Activated CD8-positive, alpha-beta T cell treated with anti-CD3 and anti-CD28 coated beads, Interleukin-2, amount 10 ng/mL, durations not matched to agents 7 days and 5 days (primary cell): ENCODE results near the gene TBC1D1. TPM values are rescaled to one million over a fixed set of nuclear protein-coding genes. Genes with fewer than 3 reads are reported as not detected.

Experiments
- ATAC-seq: fragments of 150-1000 bp; cut with Tn5 transposase; one replicate; pipeline ENCODE4 v1.10.0; 2021; ENCODE audit warnings: moderate library complexity
- CTCF ChIA-PET: fragments of 350-600 bp; sonication (Branson Sonifier 250); formaldehyde crosslinking; loops from one replicate; lab custom pipeline; 2021; ENCODE audit warnings: antibody characterized with exemption; lab: Charles Lee
- POLR2A ChIA-PET: fragments of 350-600 bp; sonication (Branson Sonifier 250); formaldehyde crosslinking; loops from one replicate; lab custom pipeline; 2021; ENCODE audit warnings: antibody characterized with exemption; lab: Charles Lee
- DNase-seq: peaks from one replicate; pipeline ENCODE4 v3.0.0-alpha.2; 2020
- H3K27ac Mint-ChIP-seq: one replicate; pipeline ENCODE4 v1.8.0; 2021; ENCODE audit warnings: mild to moderate bottlenecking, mixed read lengths
- H3K27me3 Mint-ChIP-seq: one replicate; pipeline ENCODE4 v1.8.0; 2021; ENCODE audit warnings: low read depth, mixed read lengths
- H3K36me3 Mint-ChIP-seq: one replicate; pipeline ENCODE4 v1.8.0; 2021; ENCODE audit warnings: low read depth, mixed read lengths
- H3K4me1 Mint-ChIP-seq: one replicate; pipeline ENCODE4 v1.8.0; 2021; ENCODE audit warnings: low read depth, mixed read lengths
- H3K4me3 Mint-ChIP-seq: one replicate; pipeline ENCODE4 v1.8.0; 2021; ENCODE audit warnings: mild to moderate bottlenecking, mixed read lengths
- H3K9me3 Mint-ChIP-seq: one replicate; pipeline ENCODE4 v1.8.0; 2022; ENCODE audit warnings: mixed read lengths; ENCODE audit not compliant: insufficient read depth
- total RNA-seq, 2 experiments: library from RNA; stranded (reverse); gene quantifications; one replicate each; pipeline ENCODE4 v1.2.3, GENCODE V29; 2021

TBC1D1 gene
- total RNA-seq, 2 experiments from 2014 or later = 84.4 to 87.6 TPM

DNA sequence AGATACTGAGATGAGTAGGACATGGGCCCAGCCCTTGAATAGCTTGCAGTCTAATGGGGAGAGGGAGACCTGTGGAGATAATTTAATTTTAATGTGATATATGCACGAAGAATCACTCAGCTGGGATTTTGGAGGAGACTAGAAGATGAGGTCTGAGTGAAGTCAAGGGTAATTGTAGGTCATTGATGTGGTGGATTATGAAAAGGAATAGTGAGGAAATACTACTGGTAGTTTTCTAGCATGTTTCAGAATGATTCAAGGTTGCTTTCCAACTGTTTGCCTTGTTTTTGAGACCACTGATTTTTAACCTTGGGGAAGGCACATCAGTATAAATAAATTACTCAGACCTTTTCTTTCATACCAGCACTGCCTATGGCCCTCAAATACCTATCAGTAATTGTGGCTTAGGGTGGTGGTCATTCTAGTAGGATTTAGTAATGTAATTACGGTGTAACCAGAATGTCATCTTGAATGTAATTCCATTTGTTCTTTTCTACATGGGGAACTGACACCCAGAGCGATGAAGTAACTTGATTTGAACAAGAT, 94.9 kb downstream of the TBC1D1 start:
- H3K9me3 Mint-ChIP-seq = no peaks in the 10 kb centered on the region
- H3K27me3 Mint-ChIP-seq = no peaks in the 10 kb centered on the region
- DNase-seq (no peak), ATAC-seq (no peak)
- ChIA-PET CTCF (no interaction called here), POLR2A (no interaction called here)
- H3K36me3 Mint-ChIP-seq = peaks cover 3% of the 10 kb centered on the region
- peaks cover 21% of the 10 kb centered on the region for H3K4me1 Mint-ChIP-seq
- H3K27ac Mint-ChIP-seq = no peak overlapping the region
- no peak overlapping the region for H3K4me3 Mint-ChIP-seq

DNA sequence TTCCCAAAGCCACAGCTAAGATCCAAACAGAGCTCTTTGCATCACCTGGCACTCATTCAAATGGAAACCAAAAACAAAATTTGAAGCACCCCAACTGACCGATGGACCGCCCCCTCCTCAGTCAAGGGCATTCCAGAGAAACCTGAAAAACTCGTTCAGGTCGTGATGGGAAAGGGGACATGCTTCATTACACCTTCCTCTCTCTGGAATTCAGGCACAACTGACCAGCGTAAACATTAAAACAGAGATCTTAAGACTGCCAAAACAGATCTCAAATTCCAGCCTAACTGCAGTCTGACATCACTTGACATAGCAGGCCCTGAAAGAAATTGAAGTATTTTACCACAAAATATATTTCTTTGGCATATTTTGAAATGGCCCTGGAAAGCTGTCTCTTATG, 97.8 kb downstream of the TBC1D1 start:
- Mint-ChIP-seq H3K36me3 (peaks cover 2% of the 10 kb centered on the region), H3K27me3 (no peaks in the 10 kb centered on the region), H3K4me1 (peaks cover 10% of the 10 kb centered on the region), H3K9me3 (no peaks in the 10 kb centered on the region), H3K4me3 (no peak overlapping the region), H3K27ac (no peak overlapping the region)
- ChIA-PET POLR2A (interaction anchor here (1.2 kb wide), 1 partner anchor 162 kb away, joined by 3 read pairs; the partner anchor contains the start of gene PGM2), CTCF (no interaction called here)
- ATAC-seq (no peak), DNase-seq (no peak)

DNA sequence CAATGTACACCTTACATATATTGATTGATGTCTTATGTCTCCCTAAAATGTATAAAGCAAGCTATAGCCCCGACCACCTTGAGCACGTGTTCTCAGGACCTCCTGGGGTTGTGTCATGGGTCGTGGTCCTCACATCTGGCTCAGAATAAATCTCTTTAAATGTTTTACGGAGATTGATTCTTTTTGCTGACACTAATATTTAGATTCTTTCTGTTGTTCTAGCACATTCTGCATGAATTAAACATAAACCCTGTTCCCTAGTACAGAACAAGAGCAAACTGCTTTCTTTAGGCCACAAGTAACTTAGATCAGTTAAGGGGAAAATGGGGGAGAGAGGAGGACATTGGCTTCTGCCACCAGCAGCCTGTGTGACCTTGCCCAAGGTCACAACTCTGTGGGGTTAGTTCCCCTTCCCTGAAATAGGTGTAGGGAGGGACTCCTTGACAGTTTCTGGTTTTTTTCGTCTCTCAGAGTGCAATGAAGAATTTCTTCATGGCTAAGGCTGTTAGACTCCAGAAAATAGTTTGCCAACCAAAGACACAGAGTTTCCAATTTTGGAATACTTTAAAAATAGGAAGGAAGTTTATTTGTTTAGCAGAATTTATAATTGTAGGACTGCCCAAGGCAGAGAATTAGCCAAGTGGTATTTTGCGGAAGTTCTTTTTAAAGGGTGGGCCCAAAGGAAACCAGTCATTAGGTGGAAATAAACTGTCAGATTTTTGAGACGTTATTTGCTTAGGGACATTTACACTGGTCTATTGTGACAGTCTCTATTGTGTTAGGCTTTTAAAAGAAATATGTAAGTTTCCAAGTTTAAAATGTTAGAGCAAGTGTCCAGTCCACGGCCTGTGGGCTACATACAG, 98.7 kb downstream of the TBC1D1 start:
- Mint-ChIP-seq H3K4me1 (peaks cover 19% of the 10 kb centered on the region), H3K27ac (no peak overlapping the region), H3K36me3 (peaks cover 2% of the 10 kb centered on the region), H3K4me3 (no peak overlapping the region), H3K9me3 (no peaks in the 10 kb centered on the region), H3K27me3 (no peaks in the 10 kb centered on the region)
- ATAC-seq (no peak), DNase-seq (no peak)
- POLR2A ChIA-PET = interaction anchor here (0.6 kb wide), 1 partner anchor 605 kb away, joined by 3 read pairs; no protein-coding TSS in a partner anchor
- CTCF ChIA-PET = interaction anchor here (0.6 to 1.4 kb wide), 2 partner anchors 11 to 185 kb away, joined by 3 to 4 read pairs; no protein-coding TSS in a partner anchor

DNA sequence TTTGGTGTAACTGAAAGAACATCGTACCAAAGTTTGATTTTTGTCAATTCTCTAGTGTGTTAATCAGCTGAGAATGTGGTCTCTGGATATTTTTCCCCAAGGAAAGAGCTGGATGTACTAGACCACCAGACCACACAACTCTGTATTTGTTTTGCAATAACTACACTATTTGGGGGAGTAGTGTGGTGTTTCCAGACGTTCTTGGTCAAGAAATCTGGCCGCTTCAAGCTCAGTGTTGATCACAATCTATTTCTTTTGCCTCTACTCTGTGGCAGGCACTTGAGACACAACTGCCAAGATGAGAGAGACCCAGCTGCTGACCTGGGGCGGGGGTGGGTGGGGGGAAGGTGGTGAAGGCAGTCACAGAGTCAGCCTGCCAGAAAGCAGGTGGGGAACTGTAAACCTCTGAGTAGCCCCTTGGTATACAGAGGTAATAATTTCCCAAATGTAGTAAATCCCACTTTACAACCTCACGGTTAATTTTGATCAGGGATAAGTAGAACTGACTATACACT, 99.9 kb downstream of the TBC1D1 start:
- Mint-ChIP-seq H3K4me1 (peaks cover 28% of the 10 kb centered on the region), H3K9me3 (no peaks in the 10 kb centered on the region), H3K36me3 (peaks cover 2% of the 10 kb centered on the region), H3K4me3 (no peak overlapping the region), H3K27me3 (no peaks in the 10 kb centered on the region), H3K27ac (no peak overlapping the region)
- ATAC-seq (no peak), DNase-seq (no peak)
- POLR2A ChIA-PET = interaction anchor here (0.6 kb wide), 1 partner anchor 603 kb away, joined by 3 read pairs; no protein-coding TSS in a partner anchor
- CTCF ChIA-PET = interaction anchor here (0.6 to 1.4 kb wide), 2 partner anchors 12 to 187 kb away, joined by 3 to 4 read pairs; no protein-coding TSS in a partner anchor

DNA sequence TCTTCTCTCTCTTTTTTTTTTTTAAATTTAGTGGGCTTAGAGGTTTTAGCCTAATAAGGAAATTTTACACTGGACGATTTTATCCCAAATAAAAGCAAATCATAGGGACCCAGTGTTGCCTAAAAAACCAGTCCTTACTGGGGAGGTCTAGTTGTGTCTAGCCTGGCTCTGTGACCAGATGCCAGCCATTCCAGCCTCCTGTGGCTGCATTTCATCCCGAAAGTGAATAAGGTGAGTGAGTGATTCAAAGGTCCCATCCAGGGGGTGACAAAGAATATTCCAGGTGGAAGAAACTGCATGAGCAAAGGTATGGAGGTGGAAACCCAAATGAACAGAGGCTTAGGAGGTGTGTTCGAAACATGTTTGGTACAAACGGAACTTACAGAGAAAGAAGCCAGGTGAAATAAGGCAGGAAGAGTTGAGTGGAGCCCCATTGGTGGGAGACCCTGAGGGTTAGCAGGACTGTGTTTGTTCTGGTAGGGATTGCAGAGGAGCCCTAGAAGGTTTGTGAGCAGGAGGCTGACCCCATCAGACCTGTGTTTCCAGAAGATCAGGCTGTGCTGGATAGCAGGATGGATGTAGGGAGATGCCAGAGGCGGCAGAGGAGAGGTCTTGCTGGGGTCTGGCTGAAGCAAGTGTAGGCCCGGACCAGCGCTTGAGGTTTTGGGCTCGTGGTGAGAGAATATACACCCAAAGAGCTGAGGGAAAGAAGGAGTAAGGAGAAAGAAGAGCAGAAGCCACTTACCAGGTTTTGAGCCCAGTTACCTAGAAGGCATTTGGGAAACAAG, 100.9 kb downstream of the TBC1D1 start:
- Mint-ChIP-seq H3K4me1 (peaks cover 26% of the 10 kb centered on the region), H3K36me3 (peaks cover 2% of the 10 kb centered on the region), H3K4me3 (no peak overlapping the region), H3K27me3 (no peaks in the 10 kb centered on the region), H3K9me3 (no peaks in the 10 kb centered on the region), H3K27ac (no peak overlapping the region)
- no peak for ATAC-seq
- ChIA-PET CTCF (no interaction called here), POLR2A (no interaction called here)
- no peak for DNase-seq

DNA sequence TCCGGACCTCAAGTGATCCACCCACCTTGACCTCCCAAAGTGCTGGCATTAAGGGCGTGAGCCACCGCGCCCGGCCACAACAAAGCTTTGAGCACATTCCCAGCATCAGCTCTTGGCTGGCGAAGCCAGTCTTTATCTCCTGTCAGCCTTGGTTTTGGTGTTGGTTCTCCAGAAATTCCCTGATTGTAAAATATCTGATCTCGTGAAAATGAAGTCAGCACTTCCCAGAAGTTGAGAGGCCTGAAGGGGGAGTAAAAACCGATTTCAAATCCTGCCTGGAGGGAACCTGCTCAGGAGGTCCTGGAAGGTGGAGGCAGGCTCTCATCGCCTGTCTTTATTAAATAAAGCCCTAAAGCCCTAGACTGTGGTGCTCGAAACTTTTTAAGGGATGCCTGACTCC, 102.9 kb downstream of the TBC1D1 start:
- no peak for DNase-seq
- ChIA-PET POLR2A (interaction anchor here (0.8 kb wide), 1 partner anchor 15 kb away, joined by 3 read pairs; no protein-coding TSS in a partner anchor), CTCF (interaction anchor here (1.2 kb wide), 1 partner anchor 15 kb away, joined by 3 read pairs; no protein-coding TSS in a partner anchor)
- Mint-ChIP-seq H3K4me1 (peaks cover 39% of the 10 kb centered on the region), H3K4me3 (no peak overlapping the region), H3K27me3 (no peaks in the 10 kb centered on the region), H3K9me3 (no peaks in the 10 kb centered on the region), H3K36me3 (peaks cover 4% of the 10 kb centered on the region), H3K27ac (no peak overlapping the region)
- no peak for ATAC-seq

DNA sequence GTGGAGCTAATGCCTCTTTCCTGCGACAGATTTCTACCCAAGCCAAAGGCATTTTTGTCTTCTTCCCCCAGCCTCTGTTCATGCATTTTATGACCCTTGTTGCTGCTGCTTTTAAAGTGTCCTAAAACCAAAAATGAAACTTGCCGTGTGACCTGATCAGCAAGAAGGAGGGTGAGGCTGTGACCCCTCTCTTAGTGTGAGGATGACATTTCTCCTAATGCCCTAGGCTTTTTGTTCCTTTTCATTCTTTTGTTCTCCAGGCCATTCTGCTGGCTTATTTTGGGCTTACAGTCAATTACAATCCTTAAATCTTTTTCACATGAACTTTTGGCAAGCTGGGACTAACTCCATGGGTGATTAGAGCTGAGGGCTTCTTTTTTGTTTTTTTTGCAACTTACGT, 103.7 kb downstream of the TBC1D1 start:
- Mint-ChIP-seq H3K27me3 (no peaks in the 10 kb centered on the region), H3K4me1 (peaks cover 47% of the 10 kb centered on the region), H3K27ac (peak overlapping the region; percentile 6), H3K36me3 (peaks cover 4% of the 10 kb centered on the region), H3K4me3 (no peak overlapping the region), H3K9me3 (no peaks in the 10 kb centered on the region)
- POLR2A ChIA-PET = interaction anchor here (0.8 kb wide), 1 partner anchor 16 kb away, joined by 3 read pairs; no protein-coding TSS in a partner anchor
- ATAC-seq (no peak), DNase-seq (no peak)
- CTCF ChIA-PET = interaction anchor here (0.9 kb wide), 1 partner anchor 34 kb away, joined by 3 read pairs; no protein-coding TSS in a partner anchor

DNA sequence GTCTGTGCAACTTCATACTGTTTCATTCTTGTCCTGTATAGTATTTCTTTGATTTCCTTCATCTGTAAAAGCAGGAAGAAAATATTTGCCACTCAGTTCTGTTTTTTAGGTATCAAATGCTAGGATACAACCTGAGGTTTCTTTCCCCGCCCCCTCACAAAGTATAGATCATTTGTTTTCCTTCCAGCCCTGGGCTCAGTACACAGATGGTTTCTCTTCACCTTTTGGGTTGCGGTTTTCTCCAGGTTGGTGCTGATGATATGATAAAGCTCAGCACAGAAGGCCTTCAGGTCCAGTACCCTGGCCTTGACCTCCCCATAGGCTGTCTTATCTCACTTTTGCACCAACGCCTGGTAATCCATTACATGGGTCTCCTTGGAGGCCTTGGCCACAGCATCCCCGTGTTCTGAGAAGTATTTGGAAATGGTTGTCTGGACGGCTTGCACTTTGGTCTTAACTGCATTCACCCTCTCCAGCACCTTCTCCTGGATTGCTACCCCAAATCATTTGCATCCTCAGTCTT, 104.5 kb downstream of the TBC1D1 start:
- ChIA-PET POLR2A (no interaction called here), CTCF (no interaction called here)
- Mint-ChIP-seq H3K27ac (no peak overlapping the region), H3K4me1 (peaks cover 50% of the 10 kb centered on the region), H3K27me3 (no peaks in the 10 kb centered on the region), H3K4me3 (no peak overlapping the region), H3K9me3 (no peaks in the 10 kb centered on the region), H3K36me3 (peaks cover 4% of the 10 kb centered on the region)
- ATAC-seq = no peak
- no peak for DNase-seq

DNA sequence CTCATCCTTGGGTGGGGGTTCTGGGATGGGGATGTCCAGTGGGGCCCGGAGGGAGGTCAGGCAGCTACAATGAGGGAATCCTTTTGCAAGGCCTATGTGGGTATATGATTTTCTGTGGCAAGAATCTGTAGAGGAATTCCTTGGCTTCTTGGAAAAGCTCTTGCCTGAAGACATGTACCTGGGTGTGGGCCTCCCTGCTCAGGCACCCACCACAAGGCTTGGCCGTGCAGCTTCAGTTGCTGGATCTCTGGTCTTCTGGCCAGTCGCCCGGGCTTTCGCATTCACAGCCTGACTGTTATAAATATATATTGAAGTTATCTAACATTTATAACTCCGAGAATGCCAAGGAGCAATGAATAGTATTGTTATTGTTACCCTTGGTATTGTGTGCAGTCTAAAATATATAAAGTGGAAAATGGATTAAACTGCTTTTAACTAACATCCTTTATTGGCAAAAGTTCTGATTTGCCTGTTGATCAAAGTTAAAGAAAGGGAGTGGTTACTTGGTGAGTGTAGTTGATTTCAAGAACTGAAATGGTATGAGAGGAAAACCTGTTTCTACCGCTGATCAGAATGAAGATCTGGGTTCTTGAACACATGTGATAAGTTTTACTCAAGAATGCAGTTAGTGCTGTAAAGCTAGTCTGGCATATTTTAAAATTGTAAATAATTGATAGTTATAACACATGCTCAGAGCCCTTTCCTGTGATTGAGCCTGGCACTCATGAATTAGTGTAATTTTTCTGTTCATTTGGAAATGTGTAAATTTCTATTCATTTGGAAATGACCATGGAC, 105.3 kb downstream of the TBC1D1 start:
- Mint-ChIP-seq H3K27me3 (no peaks in the 10 kb centered on the region), H3K4me3 (no peak overlapping the region), H3K36me3 (peaks cover 6% of the 10 kb centered on the region), H3K27ac (no peak overlapping the region), H3K4me1 (peaks cover 50% of the 10 kb centered on the region), H3K9me3 (no peaks in the 10 kb centered on the region)
- no peak for ATAC-seq
- no peak for DNase-seq
- CTCF ChIA-PET = no interaction called here
- POLR2A ChIA-PET = no interaction called here

DNA sequence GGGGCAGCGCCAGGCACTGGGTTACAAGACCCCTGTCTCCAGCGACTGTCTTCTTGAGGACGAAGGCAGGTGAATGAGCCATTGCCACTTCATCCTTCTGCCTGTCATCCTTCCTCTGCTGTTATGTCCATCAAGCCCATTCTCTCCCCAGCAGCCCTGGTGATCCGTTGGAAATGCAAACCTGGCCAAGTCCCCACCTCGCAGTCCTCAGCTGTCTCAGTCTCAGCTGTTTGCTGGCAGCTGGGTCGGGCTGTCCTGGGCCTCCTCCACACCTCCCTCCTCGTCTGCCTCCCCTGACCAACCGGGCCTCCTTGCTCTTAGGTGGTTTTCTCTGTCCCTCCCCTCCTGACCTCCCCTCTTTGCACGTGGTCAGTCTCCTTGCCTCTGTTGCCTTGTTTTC, 107.3 kb downstream of the TBC1D1 start:
- no peak for DNase-seq
- ChIA-PET CTCF (no interaction called here), POLR2A (no interaction called here)
- ATAC-seq = no peak
- Mint-ChIP-seq H3K27ac (no peak overlapping the region), H3K9me3 (no peaks in the 10 kb centered on the region), H3K27me3 (no peaks in the 10 kb centered on the region), H3K4me3 (no peak overlapping the region), H3K36me3 (peaks cover 4% of the 10 kb centered on the region), H3K4me1 (peaks cover 55% of the 10 kb centered on the region)
